NCI-H2196 treated with DMSO at 0.1 percent for 48 hours (cell line): ENCODE measurements around the gene ZDHHC14.

Source experiments
- DNase-seq: peaks from one replicate; lab custom pipeline; 2025; ENCODE audit not compliant: unreplicated experiment; lab: John Stamatoyannopoulos, UW

The ZDHHC14 gene

GRCh38 chr6:157593596-157593995 lies 212.6 kb downstream of the ZDHHC14 start:
- DNase-seq = no peak

- DNase-seq = no peak
Measured at GRCh38 chr6:157594292-157594691, 213.3 kb downstream of the ZDHHC14 start.

- no peak for DNase-seq
Measured at GRCh38 chr6:157595768-157596167, 214.8 kb downstream of the ZDHHC14 start.

GRCh38 chr6:157596461-157596860 lies 215.5 kb downstream of the ZDHHC14 start:
- no peak for DNase-seq

- DNase-seq = no peak
Measured at GRCh38 chr6:157596886-157597285, 215.9 kb downstream of the ZDHHC14 start.

GRCh38 chr6:157597461-157598312 lies 216.7 kb downstream of the ZDHHC14 start:
- no peak for DNase-seq

- no peak for DNase-seq
Measured at GRCh38 chr6:157599191-157599590, 218.2 kb downstream of the ZDHHC14 start.

- no peak for DNase-seq
Measured at GRCh38 chr6:157600807-157601206, 219.8 kb downstream of the ZDHHC14 start.

GRCh38 chr6:157602521-157603295 lies 221.7 kb downstream of the ZDHHC14 start:
- no peak for DNase-seq

DNA sequence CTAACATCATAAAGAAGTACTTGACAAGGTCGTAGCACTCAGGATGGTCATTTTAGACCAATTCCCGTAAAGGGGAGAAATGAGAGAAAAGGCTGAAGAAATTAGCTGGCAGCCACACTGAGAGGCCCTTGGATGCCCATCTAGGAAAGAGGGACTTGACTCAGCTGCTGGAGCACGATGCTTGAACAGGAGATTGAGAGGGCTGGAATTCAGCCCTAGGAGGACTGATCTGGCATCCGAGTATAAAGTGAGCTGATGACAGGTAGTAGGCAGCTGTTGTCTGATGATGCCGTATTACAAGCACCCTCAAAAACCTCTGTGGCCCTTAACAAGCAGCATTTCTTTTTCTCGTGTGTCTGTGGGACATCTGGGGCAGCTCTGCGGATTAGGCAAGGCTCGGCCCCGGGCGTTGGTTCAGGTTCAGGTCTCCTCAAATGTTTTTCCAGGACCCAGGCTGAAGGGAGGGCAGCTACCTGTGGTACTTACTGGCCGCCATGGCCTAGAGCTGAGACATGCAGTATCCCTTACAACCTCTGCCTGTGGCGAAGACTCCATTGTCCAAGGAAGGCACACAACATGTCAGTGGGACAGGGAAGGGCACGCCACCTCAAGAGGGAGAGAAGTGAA lies 222.4 kb downstream of the ZDHHC14 start:
- no peak for DNase-seq

GRCh38 chr6:157603971-157604370 lies 223.0 kb downstream of the ZDHHC14 start:
- DNase-seq = no peak

DNA sequence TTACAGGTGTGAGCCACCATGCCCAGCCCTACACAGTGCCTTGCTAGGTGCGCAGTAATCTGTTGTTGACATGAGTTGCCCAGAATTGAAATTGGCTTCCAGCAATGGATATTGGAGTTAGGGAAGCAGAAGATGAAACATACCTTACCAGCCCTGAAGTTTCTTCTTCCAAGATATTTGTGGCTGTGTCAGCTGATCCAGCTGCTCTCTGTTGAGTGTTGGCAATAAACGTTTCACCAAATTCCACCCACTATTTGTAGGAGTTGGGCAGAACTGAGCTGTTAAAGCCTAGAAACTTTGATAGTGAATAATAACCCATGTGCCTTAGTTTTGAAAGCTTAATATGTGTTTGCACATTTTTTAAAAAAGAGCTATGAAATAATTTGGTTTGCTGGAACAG lies 223.8 kb downstream of the ZDHHC14 start:
- no peak for DNase-seq

DNA sequence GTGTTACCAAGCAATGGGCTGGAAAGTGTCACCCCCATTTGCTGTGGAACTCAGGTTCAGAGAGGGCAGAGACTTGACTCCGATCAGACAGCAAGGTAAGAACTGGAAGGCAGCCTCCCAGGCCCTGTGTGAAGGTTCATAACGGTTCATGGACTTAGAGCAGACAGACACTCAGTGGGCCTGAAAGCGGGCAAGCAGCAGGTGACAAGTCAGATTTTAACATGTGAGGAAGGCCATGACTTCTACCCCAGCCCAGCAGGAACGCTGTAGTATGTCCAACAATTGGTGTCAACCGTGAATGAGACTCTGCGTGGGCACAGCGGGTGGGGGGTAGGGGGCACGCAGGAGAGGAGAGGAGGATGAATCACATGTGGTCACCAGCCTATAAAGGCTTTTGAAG lies 224.5 kb downstream of the ZDHHC14 start:
- no peak for DNase-seq

DNA sequence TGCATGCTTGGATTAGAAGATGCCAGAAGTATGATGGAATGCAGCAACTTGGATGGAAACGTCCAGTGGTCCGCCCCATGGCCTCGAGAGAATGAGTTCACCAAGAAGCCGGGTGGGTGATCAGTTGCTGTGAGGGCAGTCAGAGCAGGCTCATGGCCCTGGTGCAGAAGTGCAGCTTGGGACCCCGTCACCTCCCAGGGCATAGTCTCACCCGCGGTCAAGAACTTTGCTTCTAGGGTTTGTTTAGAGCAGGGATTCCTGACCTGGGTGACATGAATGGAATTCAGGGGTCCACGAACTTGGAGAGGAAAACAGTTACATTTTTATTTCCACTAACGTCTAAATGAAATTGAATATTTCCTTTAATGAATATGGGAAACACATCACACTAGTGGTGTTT lies 225.5 kb downstream of the ZDHHC14 start:
- no peak for DNase-seq

GRCh38 chr6:157607317-157608109 lies 226.5 kb downstream of the ZDHHC14 start:
- DNase-seq = no peak

DNA sequence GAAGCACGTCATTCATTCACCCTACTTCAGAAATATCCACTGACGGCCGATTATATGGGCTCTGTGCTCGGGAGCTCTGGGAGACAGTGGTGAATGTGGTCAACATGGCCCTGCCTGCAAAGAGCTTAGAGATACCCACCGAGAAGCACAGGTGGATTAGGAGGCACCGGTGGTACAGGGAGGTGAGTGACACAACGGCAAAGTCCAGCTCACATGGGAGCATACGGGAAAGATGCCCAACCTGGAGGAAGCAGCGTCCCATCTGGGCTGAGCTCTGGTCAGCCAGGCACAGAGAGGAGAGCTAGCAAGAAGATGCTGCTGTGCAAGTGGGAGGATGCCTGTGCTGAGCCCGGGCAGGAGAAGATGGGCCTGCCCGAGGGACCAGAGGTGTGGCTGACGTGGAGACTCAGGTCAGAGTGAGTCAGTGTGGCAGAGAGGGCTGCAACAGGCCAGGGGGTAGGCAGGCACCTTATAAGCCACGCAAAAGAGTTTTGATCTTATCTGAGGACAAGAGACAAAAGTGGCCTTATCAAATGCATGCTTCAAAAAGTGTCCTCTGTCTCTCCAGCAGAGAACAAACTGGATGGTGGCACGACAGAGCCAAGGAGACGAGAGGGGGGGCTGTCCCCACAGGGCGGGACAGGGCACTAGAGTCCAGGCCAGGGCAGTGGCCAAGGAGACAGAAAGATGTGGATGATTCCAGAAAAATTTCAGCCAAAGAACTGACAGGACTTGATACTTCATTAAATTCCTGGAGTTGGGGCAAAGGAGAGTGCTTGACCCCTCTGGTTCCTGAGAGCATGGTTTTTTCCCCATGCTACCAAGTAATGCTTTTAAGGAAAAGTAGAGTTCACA lies 227.5 kb downstream of the ZDHHC14 start:
- no peak for DNase-seq

GRCh38 chr6:157609117-157609516 lies 228.1 kb downstream of the ZDHHC14 start:
- DNase-seq = no peak

DNA sequence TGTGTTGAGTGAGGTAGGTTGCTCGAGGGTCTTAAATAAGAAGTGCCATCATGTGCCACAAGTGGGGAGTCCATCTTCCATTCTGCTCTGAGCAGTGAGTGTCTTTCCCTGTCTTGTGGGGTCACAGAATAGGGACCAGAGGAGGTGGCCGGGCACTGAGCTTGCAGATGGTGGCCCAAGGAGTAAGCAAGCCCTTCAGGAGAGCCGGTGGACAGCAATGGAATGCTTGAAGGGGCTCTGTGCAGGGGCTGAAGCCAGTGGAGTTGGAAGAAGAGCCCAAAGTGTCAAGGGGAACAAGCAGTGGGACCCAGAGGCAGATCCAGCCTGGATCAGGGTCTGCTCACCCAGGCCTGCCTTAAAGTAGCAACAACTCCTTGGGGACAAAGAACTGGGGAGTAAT lies 228.6 kb downstream of the ZDHHC14 start:
- DNase-seq = no peak

DNA sequence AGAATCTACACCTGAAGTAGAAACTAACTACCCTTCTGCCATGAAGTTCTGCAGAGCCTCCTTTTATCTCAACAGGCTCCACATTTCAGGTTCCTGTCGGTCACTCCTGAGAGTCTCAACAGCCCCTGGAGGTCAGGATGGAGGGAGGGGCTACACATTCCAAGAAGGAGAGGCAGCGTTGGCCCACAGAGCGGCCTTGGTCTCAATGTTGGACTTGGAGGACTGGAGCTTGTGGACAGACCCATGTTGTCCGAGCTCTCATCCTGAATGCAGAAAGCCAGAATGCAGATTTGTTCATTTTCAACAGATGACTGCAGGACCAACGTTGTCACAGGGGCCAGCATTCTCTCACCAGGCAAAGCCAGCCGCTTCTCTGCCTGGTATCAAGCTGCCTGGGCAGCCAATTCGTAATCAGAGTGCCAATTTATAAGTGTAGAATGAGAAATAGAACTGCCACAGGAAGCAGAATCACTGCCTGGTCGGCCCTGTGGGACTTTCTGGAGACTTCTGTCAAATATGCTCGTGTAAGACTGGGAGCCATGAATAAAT lies 229.5 kb downstream of the ZDHHC14 start:
- no peak for DNase-seq

DNA sequence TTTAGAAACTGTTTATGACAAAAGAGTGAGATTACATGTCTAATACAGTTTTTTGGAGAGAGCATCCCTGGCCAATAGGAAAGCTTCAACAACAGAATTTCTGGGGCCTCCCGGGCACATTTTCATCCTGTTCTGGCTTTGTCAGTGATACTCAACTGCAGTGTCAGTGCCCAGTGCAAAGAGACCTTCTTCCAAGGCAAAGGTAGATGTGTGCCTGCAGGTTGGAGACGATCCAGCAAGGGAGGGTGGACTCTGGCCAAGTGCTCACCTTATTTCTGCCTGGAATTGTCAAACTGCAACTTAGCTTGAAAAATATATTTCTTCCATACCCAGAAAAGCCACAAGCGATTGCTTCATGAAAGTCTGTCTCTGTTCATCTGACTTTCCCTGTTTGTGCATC lies 230.4 kb downstream of the ZDHHC14 start:
- no peak for DNase-seq
